KMS-11 (cell line): Measurements from ENCODE around the gene CD6.

Experiments used
- H2AFZ ChIP-seq: fragments of 200-600 bp; sonication (generic); 2 replicates; pipeline ENCODE4 v1.6.1; 2016; ENCODE audit warnings: antibody characterized with exemption, mixed run types, low read depth
- H3K27ac ChIP-seq: fragments of 200-600 bp; sonication (generic); 2 replicates; pipeline ENCODE4 v1.6.1; 2016; ENCODE audit warnings: mild to moderate bottlenecking, mixed run types
- H3K27me3 ChIP-seq: fragments of 200-600 bp; sonication (generic); 2 replicates; pipeline ENCODE4 v1.6.1; 2017; ENCODE audit warnings: mild to moderate bottlenecking, low read depth, mixed run types, moderate library complexity; ENCODE audit not compliant: insufficient read depth
- H3K36me3 ChIP-seq: fragments of 200-600 bp; sonication (generic); 2 replicates; pipeline ENCODE4 v1.6.1; 2017; ENCODE audit warnings: mild to moderate bottlenecking, mixed run types; ENCODE audit not compliant: insufficient read depth
- H3K4me1 ChIP-seq: fragments of 200-600 bp; sonication (generic); 2 replicates; pipeline ENCODE4 v1.6.1; 2016; ENCODE audit warnings: mild to moderate bottlenecking, low read depth, mixed run types; ENCODE audit not compliant: poor library complexity, severe bottlenecking
- H3K4me2 ChIP-seq: fragments of 200-600 bp; sonication (generic); 2 replicates; pipeline ENCODE4 v1.7.0; 2016; ENCODE audit warnings: mild to moderate bottlenecking, mixed run types
- H3K4me3 ChIP-seq: fragments of 200-600 bp; sonication (generic); IDR thresholded peaks from 2 replicates; pipeline ENCODE4 v1.6.1; 2017; ENCODE audit warnings: low read depth, low read length, mixed read lengths; ENCODE audit not compliant: insufficient read depth
- H3K79me2 ChIP-seq: fragments of 200-600 bp; sonication (generic); 2 replicates; pipeline ENCODE4 v1.6.1; 2016; ENCODE audit warnings: low read depth, mixed run types; ENCODE audit not compliant: insufficient read depth
- H3K9ac ChIP-seq: fragments of 200-600 bp; sonication (generic); 2 replicates; pipeline ENCODE4 v1.6.1; 2016; ENCODE audit warnings: mild to moderate bottlenecking, mixed run types
- H4K20me1 ChIP-seq: fragments of 200-600 bp; sonication (generic); 2 replicates; pipeline ENCODE4 v1.6.1; 2016; ENCODE audit warnings: mild to moderate bottlenecking, mixed run types; ENCODE audit not compliant: insufficient read depth
- CTCF ChIP-seq: fragments of 200-600 bp; sonication (generic); conservative IDR thresholded peaks from 2 replicates; pipeline ENCODE4 v1.6.1; 2017; ENCODE audit warnings: low read depth, mild to moderate bottlenecking, antibody characterized with exemption, low read length, moderate library complexity, mixed read lengths

CD6 gene

GRCh38 chr11:60971520-60971919 lies at the start of gene CD6:
Gene CD6 (plus strand): TSS chr11:60971680. CDS start chr11:60971866, 186 bp downstream.
- Histone ChIP-seq H3K4me1 (no peaks in the 10 kb centered on the region), H3K4me2 (peak within 1 kb of the TSS; percentile 14; the same call in 1 of the 2 replicates), H3K79me2 (no peaks in the 10 kb centered on the region), H3K9ac (no peak within 1 kb of the TSS), H3K27ac (no peak within 1 kb of the TSS), H4K20me1 (no peaks in the 10 kb centered on the region), H3K27me3 (no peaks in the 10 kb centered on the region), H3K4me3 (no peak within 1 kb of the TSS), H3K36me3 (no peaks in the 10 kb centered on the region), H2AFZ (peak within 1 kb of the TSS; percentile 46; the same call in 1 of the 2 replicates)
- TF ChIP-seq CTCF = no peak

GRCh38 chr11:60921777-60922335 lies 49.6 kb upstream of the CD6 start:
- Histone ChIP-seq H3K27me3 (peaks cover 10% of the 10 kb centered on the region), H3K9ac (no peak overlapping the region), H3K4me2 (no peak overlapping the region), H3K27ac (no peak overlapping the region), H3K79me2 (peaks cover 26% of the 10 kb centered on the region), H3K36me3 (no peaks in the 10 kb centered on the region; the same call in 1 of the 2 replicates), H3K4me1 (peaks cover 40% of the 10 kb centered on the region), H4K20me1 (peaks cover 4% of the 10 kb centered on the region), H2AFZ (no peak overlapping the region), H3K4me3 (no peak overlapping the region)
- no peak for TF ChIP-seq CTCF

- Histone ChIP-seq H3K36me3 (no peaks in the 10 kb centered on the region; the same call in 1 of the 2 replicates), H3K79me2 (peaks cover 15% of the 10 kb centered on the region), H2AFZ (no peak overlapping the region), H3K4me3 (no peak overlapping the region), H3K27me3 (peaks cover 10% of the 10 kb centered on the region), H3K4me1 (peaks cover 32% of the 10 kb centered on the region), H4K20me1 (peaks cover 3% of the 10 kb centered on the region; the same call in 1 of the 2 replicates), H3K9ac (no peak overlapping the region), H3K27ac (no peak overlapping the region), H3K4me2 (no peak overlapping the region)
- no peak for TF ChIP-seq CTCF
Measured at GRCh38 chr11:60922906-60923305, 48.6 kb upstream of the CD6 start.

- Histone ChIP-seq H2AFZ (no peak overlapping the region), H3K36me3 (no peaks in the 10 kb centered on the region; the same call in 1 of the 2 replicates), H4K20me1 (no peaks in the 10 kb centered on the region; the same call in 1 of the 2 replicates), H3K4me2 (0 out of 2 replicates have a peak overlapping the region, but pooled peaks have one; percentile 64), H3K27ac (no peak overlapping the region), H3K9ac (no peak overlapping the region), H3K79me2 (peaks cover 11% of the 10 kb centered on the region), H3K4me3 (no peak overlapping the region), H3K4me1 (peaks cover 28% of the 10 kb centered on the region), H3K27me3 (peaks cover 10% of the 10 kb centered on the region)
- no peak for TF ChIP-seq CTCF
Measured at GRCh38 chr11:60923326-60923725, 48.2 kb upstream of the CD6 start.
